NB4 (cell line): ENCODE measurements around the gene KAT2A.
A peak's percentile ranks its signal among the peaks of the same experiment; 100 is the strongest.

Experiments
- DNase-seq: peaks from one replicate; pipeline ENCODE4 v3.0.0; 2010; ENCODE audit warnings: low read depth
- H3K4me3 ChIP-seq: one replicate; pipeline ENCODE4 v1.5.1; 2011; ENCODE audit warnings: mild to moderate bottlenecking, low read depth, low read length, moderate library complexity
- MYC ChIP-seq: IDR thresholded peaks from 2 replicates; pipeline ENCODE4 v1.6.1; 2011; ENCODE audit warnings: low read depth, low read length
- POLR2A ChIP-seq: IDR thresholded peaks from 2 replicates; pipeline ENCODE4 v1.6.1; 2011; ENCODE audit warnings: mild to moderate bottlenecking; ENCODE audit not compliant: insufficient read length; ENCODE audit errors: extremely low read depth
- TF ChIP-seq, protein P1 (sequence below): IDR thresholded peaks from 2 replicates; pipeline ENCODE4 v1.6.1; 2011; ENCODE audit warnings: low read depth, low read length
- TF ChIP-seq, protein P2 (sequence below): IDR thresholded peaks from one replicate; pipeline ENCODE4 v1.5.1; 2012; ENCODE audit warnings: low read depth, low read length

The KAT2A gene

DNA sequence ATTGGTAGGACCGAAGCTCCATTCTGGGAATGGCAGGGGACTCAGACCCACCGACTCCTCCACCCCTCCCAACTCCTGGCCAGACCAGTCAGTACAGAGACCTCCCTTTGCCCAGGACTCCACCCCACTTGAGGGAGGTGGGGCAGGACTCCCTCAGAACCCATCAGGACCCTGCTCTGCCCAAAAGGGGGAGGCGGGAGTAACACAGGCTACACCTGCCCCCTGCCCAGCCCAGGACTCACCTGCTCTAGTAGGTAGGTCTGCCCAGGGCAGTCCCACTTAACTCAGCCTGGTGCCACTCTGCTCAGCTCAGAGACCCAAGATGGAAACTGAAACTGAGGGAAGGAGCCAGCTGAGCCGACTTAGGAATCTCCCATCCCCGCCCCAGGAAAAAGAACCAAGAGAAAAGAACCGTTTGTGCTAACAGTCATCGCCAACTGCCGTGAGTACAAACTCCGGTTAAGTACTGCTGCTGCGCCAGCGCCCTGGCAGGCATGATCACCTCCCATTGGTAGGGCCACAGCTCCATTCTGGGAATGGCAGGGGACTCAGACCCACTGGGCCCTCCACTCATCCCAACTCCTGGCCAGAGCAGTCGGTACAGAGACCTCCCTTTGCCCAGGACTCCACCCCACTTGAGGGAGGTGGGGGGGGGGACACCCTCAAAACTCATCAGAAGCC is 9.2 kb downstream of the KAT2A start:
- no peak overlapping the region for H3K4me3 ChIP-seq
- TF ChIP-seq POLR2A: no peak
- TF ChIP-seq, protein P1, sequence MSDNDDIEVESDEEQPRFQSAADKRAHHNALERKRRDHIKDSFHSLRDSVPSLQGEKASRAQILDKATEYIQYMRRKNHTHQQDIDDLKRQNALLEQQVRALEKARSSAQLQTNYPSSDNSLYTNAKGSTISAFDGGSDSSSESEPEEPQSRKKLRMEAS: no peak
- no peak for TF ChIP-seq MYC
- no peak for DNase-seq

DNA sequence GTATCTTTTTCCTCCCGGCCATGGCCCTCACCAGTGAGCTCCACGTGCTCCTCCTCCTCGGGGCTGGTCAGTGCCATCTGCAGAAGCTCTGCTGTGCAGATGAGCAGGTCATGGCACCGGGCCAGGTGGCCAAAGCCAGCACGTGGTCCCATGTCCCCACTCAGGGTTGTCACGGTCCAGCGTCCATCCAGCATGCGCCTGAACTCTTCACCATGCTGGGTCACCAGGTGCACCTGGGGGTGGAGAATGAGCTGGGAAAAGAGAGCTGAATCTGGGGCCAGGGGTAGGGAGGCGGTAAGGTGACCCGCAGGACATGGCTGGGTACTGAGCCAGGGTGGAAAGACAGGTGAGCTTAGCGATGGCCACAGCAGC is 9.9 kb downstream of the KAT2A start:
- TF ChIP-seq, protein P1: no peak
- TF ChIP-seq, protein P2, sequence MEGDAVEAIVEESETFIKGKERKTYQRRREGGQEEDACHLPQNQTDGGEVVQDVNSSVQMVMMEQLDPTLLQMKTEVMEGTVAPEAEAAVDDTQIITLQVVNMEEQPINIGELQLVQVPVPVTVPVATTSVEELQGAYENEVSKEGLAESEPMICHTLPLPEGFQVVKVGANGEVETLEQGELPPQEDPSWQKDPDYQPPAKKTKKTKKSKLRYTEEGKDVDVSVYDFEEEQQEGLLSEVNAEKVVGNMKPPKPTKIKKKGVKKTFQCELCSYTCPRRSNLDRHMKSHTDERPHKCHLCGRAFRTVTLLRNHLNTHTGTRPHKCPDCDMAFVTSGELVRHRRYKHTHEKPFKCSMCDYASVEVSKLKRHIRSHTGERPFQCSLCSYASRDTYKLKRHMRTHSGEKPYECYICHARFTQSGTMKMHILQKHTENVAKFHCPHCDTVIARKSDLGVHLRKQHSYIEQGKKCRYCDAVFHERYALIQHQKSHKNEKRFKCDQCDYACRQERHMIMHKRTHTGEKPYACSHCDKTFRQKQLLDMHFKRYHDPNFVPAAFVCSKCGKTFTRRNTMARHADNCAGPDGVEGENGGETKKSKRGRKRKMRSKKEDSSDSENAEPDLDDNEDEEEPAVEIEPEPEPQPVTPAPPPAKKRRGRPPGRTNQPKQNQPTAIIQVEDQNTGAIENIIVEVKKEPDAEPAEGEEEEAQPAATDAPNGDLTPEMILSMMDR: no peak
- TF ChIP-seq MYC (no peak), POLR2A (no peak)
- H3K4me3 ChIP-seq: no peak overlapping the region
- DNase-seq: no peak

DNA sequence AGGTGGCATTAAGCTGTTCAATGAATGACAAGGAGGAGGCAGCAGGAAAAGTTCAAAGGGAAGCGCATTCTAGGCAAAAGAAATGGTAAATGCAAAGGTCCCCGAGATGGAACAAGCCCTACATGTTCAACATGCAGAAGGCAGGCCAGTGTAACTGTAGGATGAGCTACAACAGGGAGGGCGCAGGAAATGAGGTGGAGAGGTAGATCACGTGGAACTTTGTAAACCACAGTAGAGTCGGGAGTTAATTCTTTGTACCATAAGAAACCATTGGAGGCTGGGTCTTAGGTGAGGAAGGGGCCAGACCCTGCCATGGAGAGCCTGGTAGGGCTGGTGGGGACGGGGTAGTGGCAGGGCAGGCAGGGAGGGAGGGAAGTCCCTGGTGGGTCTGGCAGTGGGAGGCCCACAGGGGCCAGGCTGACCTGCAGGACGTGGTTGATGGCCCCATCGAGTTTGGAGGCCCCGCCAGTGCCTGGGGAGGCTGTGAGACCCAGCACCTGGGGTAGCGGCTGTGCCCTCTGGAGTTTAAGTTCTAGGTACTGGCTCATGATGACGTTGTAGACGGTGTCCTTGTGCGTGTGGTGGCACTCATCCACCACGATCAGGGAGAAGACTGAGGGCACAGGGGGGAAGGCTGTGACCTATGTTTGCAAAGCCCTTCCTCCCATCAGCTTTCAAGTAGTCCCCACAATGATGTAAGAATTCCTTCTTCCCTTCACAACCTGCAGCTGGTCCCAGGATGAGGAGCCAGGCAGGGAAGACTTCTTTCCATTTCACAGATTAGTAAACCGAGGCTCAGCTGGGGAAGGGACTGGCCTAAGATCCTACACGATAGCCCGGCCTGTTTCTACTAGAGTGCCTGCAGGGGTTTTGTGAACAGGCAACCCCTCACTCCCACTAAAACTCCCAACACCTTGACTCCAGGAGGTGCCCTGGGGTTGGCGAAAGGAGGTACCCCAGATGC is 10.6 kb downstream of the KAT2A start:
- no peak for DNase-seq
- H3K4me3 ChIP-seq: no peak overlapping the region
- no peak for TF ChIP-seq MYC
- TF ChIP-seq, protein P2: no peak

DNA sequence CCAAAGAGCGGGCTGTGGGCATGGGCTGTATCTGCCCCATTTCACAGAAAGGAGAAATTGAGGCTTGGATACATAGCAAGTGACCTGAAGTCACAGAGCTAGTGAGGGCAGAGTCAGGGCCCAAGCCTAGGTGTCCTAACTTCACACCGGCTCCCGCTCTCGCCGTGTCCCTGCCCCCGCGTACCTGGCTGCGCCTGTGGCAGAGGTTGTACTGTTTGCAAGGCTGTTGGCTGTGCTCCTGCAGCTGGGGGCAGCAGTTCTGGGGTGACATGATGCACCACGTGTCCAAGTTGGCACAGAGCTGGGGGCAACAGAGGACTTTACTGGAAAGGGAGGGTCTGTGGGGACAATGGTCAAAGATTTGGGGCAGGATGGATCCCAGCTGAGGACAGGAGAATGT is 12.1 kb downstream of the KAT2A start:
- TF ChIP-seq, protein P2: no peak
- TF ChIP-seq MYC (no peak), POLR2A (no peak)
- TF ChIP-seq, protein P1: no peak
- no peak overlapping the region for H3K4me3 ChIP-seq
- no peak for DNase-seq

DNA sequence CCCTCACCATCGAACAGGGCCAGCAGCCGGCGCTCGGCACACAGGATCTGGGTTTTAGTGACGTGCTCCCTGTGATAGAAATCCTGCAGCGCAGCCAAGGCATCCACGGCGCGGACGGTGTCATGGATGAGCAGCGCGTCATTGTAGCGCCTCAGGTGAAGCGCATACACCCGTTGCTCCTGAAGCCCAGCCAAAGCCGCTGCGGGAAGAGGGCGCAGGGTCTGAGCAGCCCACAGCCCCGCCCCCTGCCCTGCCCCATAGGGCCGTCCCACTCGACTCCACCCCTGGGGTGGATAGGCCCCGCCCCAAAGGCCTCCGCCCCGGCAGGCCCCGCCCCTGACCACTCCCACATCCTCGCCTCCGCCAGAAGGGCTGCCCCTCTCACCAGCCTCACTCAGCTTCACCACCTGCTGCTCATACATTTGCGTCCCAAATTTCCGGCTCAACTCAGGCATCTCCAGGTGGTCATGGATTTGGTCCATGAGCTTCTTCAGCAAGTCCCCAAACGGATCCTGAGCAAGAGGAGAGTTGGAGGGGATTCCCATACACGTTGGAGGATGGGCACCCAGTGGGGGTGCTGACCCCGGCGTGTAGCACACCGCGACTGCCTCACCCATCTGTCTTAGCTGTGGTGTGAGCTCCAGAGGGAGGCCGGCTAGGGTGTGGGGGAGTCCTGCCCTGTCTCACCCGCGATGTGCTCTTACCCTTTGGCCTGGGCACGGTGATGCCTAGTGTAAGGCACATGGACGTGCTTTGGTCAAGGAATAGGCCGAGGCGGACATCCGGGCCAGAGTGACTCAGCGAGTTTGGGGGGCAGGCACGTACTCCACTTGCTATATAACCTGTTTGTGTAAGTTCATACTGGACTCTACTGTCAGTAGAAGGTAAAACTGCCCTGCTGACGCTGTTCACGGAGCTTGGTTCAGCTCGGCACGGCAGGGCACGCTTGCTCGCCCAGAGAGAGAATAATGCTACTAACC is 13.3 kb downstream of the KAT2A start:
- no peak overlapping the region for H3K4me3 ChIP-seq
- TF ChIP-seq, protein P1: no peak
- TF ChIP-seq POLR2A (peak; percentile 41), MYC (no peak)
- TF ChIP-seq, protein P2: no peak
- peak; percentile 88 for DNase-seq
